Left kidney (tissue), 2 donors: ENCODE data around the gene DDX1. TPM values are rescaled to one million over a fixed set of nuclear protein-coding genes. Genes with fewer than 3 reads are reported as not detected.

Source experiments
- DNase-seq: peaks from one replicate; pipeline ENCODE4 v3.0.0-alpha.2; 2013
- polyA plus RNA-seq: library from polyadenylated mRNA; unstranded; fragments of 120-200 nt; gene quantifications from one replicate; pipeline ENCODE4 v1.2.1, GENCODE V29; 2013; ENCODE audit not compliant: insufficient read length

Gene DDX1
- polyA plus RNA-seq, 1 donor: 192 TPM

- no peak for DNase-seq
Measured at GRCh38 chr2:15645300-15645699, 53.6 kb downstream of the DDX1 start.

GRCh38 chr2:15645720-15646385 is 54.2 kb downstream of the DDX1 start:
- no peak for DNase-seq

- no peak for DNase-seq
Measured at GRCh38 chr2:15646661-15647060, 55.0 kb downstream of the DDX1 start.

GRCh38 chr2:15647622-15648590 is 56.2 kb downstream of the DDX1 start:
- DNase-seq: no peak

GRCh38 chr2:15648593-15649525 is 57.2 kb downstream of the DDX1 start:
- no peak for DNase-seq

GRCh38 chr2:15649561-15650255 is 58.0 kb downstream of the DDX1 start:
- no peak for DNase-seq

- DNase-seq: no peak
Measured at GRCh38 chr2:15650616-15651366, 59.1 kb downstream of the DDX1 start.

GRCh38 chr2:15651367-15651727 is 59.7 kb downstream of the DDX1 start:
- no peak for DNase-seq

- no peak for DNase-seq
Measured at GRCh38 chr2:15652252-15652651, 60.6 kb downstream of the DDX1 start.

- DNase-seq: no peak
Measured at GRCh38 chr2:15652801-15653200, 61.1 kb downstream of the DDX1 start.

GRCh38 chr2:15653806-15654726 is 62.4 kb downstream of the DDX1 start:
- no peak for DNase-seq

GRCh38 chr2:15654727-15655073 is 63.0 kb downstream of the DDX1 start:
- no peak for DNase-seq

GRCh38 chr2:15655123-15655887 is 63.6 kb downstream of the DDX1 start:
- DNase-seq: no peak

- DNase-seq: no peak
Measured at GRCh38 chr2:15656090-15656489, 64.4 kb downstream of the DDX1 start.

GRCh38 chr2:15657759-15658158 is 66.1 kb downstream of the DDX1 start:
- no peak for DNase-seq

GRCh38 chr2:15658911-15659310 is 67.2 kb downstream of the DDX1 start:
- DNase-seq: no peak

- no peak for DNase-seq
Measured at GRCh38 chr2:15660491-15661294, 69.0 kb downstream of the DDX1 start.

GRCh38 chr2:15661295-15661569 is 69.6 kb downstream of the DDX1 start:
- DNase-seq: no peak
